MM.1S (cell line): ENCODE results near the gene SNRPB.

ENCODE experiments used
- DNase-seq: peaks from one replicate; pipeline ENCODE4 v3.0.0-alpha.2; 2015
- H2AFZ ChIP-seq: fragments of 300-600 bp; sonication (generic); 2 replicates; pipeline ENCODE4 v1.6.0; 2016; ENCODE audit warnings: antibody characterized with exemption, low read length
- H3F3A ChIP-seq: fragments of 300-600 bp; sonication (generic); 2 replicates; pipeline ENCODE4 v1.6.1; 2016; ENCODE audit warnings: mild to moderate bottlenecking, antibody characterized with exemption, low read length, moderate library complexity, mixed read lengths; ENCODE audit not compliant: insufficient read depth
- H3K27ac ChIP-seq: fragments of 300-600 bp; sonication (generic); 2 replicates; pipeline ENCODE4 v1.5.1; 2016; ENCODE audit warnings: mild to moderate bottlenecking, low read length
- H3K27me3 ChIP-seq: fragments of 300-600 bp; sonication (generic); replicated peaks from 2 replicates; pipeline ENCODE4 v1.6.0; 2016; ENCODE audit warnings: low read length; ENCODE audit not compliant: insufficient read depth
- H3K36me3 ChIP-seq: fragments of 300-600 bp; sonication (generic); replicated peaks from 2 replicates; pipeline ENCODE4 v1.6.1; 2016; ENCODE audit warnings: mild to moderate bottlenecking, low read length, mixed read lengths; ENCODE audit not compliant: insufficient read depth
- H3K4me1 ChIP-seq: fragments of 300-600 bp; sonication (generic); 2 replicates; pipeline ENCODE4 v1.6.1; 2016; ENCODE audit warnings: low read length, mixed read lengths
- H3K4me2 ChIP-seq: fragments of 300-600 bp; sonication (generic); 2 replicates; pipeline ENCODE4 v1.6.0; 2016; ENCODE audit warnings: low read depth, low read length
- H3K4me3 ChIP-seq: fragments of 300-600 bp; sonication (generic); 2 replicates; pipeline ENCODE4 v1.5.1; 2016; ENCODE audit warnings: low read length, mixed read lengths
- H3K79me2 ChIP-seq: fragments of 300-600 bp; sonication (generic); 2 replicates; pipeline ENCODE4 v1.6.1; 2016; ENCODE audit warnings: mixed run types, low read length, mixed read lengths
- H3K9ac ChIP-seq: fragments of 300-600 bp; sonication (generic); 2 replicates; pipeline ENCODE4 v1.6.1; 2016; ENCODE audit warnings: low read length, mixed read lengths
- H3K9me2 ChIP-seq: fragments of 300-600 bp; sonication (generic); replicated peaks from 2 replicates; pipeline ENCODE4 v1.6.1; 2016; ENCODE audit warnings: mild to moderate bottlenecking, low read length, mixed read lengths; ENCODE audit not compliant: insufficient read depth
- H3K9me3 ChIP-seq: fragments of 300-600 bp; sonication (generic); replicated peaks from 2 replicates; pipeline ENCODE4 v1.6.1; 2016; ENCODE audit warnings: mild to moderate bottlenecking, low read length, mixed read lengths; ENCODE audit not compliant: insufficient read depth
- H4K20me1 ChIP-seq: fragments of 300-600 bp; sonication (generic); 2 replicates; pipeline ENCODE4 v1.6.1; 2016; ENCODE audit warnings: mild to moderate bottlenecking, low read length, moderate library complexity, mixed read lengths; ENCODE audit not compliant: insufficient read depth
- EZH2 ChIP-seq: fragments of 300-600 bp; sonication (generic); optimal IDR thresholded peaks from 2 replicates; pipeline ENCODE3; 2017; ENCODE audit warnings: low read depth, mild to moderate bottlenecking, antibody characterized with exemption, low read length, mixed read lengths
- EZH2phosphoT487 ChIP-seq: fragments of 300-600 bp; sonication (generic); IDR thresholded peaks from 2 replicates; pipeline ENCODE4 v1.6.1; 2018; ENCODE audit warnings: antibody characterized with exemption, low read length
- TF ChIP-seq, protein P1 (sequence below): fragments of 300-600 bp; sonication (generic); IDR thresholded peaks from 2 replicates; pipeline ENCODE4 v1.5.1; 2016; ENCODE audit warnings: antibody characterized with exemption, low read length, mixed read lengths

Gene SNRPB

DNA sequence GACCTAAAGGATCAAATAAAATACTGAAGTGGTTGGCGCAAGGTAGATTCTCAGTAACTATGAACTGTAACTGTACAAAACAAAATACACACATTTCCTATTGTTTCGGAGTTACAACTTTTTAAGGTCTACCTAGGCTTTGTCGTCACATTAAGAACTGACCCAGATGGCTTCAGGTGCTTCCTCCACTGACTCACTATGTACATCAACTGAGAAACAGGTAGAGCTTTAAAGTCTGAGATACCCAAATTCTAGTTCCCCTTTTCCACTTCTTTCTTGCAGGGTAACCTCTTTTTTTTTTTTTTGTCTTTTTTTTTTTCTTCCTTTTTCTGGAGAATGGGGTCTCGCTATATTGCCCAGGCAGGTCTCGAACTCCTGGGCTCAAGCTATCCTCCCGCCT is 5.5 kb downstream of the SNRPB start:
- Histone ChIP-seq H3F3A (peaks cover 18% of the 10 kb centered on the region; the same call in 1 of the 2 replicates), H3K9me2 (no peaks in the 10 kb centered on the region), H2AFZ (no peak overlapping the region), H3K4me1 (peaks cover 15% of the 10 kb centered on the region), H3K9ac (no peak overlapping the region), H3K27ac (no peak overlapping the region), H3K9me3 (no peaks in the 10 kb centered on the region), H3K4me2 (no peak overlapping the region), H4K20me1 (peaks cover 44% of the 10 kb centered on the region), H3K27me3 (no peaks in the 10 kb centered on the region), H3K36me3 (peaks cover 53% of the 10 kb centered on the region), H3K4me3 (no peak overlapping the region), H3K79me2 (peaks cover 72% of the 10 kb centered on the region)
- DNase-seq = no peak
- TF ChIP-seq, protein P1, sequence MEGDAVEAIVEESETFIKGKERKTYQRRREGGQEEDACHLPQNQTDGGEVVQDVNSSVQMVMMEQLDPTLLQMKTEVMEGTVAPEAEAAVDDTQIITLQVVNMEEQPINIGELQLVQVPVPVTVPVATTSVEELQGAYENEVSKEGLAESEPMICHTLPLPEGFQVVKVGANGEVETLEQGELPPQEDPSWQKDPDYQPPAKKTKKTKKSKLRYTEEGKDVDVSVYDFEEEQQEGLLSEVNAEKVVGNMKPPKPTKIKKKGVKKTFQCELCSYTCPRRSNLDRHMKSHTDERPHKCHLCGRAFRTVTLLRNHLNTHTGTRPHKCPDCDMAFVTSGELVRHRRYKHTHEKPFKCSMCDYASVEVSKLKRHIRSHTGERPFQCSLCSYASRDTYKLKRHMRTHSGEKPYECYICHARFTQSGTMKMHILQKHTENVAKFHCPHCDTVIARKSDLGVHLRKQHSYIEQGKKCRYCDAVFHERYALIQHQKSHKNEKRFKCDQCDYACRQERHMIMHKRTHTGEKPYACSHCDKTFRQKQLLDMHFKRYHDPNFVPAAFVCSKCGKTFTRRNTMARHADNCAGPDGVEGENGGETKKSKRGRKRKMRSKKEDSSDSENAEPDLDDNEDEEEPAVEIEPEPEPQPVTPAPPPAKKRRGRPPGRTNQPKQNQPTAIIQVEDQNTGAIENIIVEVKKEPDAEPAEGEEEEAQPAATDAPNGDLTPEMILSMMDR = no peak
- TF ChIP-seq EZH2 (no peak), EZH2phosphoT487 (no peak)

DNA sequence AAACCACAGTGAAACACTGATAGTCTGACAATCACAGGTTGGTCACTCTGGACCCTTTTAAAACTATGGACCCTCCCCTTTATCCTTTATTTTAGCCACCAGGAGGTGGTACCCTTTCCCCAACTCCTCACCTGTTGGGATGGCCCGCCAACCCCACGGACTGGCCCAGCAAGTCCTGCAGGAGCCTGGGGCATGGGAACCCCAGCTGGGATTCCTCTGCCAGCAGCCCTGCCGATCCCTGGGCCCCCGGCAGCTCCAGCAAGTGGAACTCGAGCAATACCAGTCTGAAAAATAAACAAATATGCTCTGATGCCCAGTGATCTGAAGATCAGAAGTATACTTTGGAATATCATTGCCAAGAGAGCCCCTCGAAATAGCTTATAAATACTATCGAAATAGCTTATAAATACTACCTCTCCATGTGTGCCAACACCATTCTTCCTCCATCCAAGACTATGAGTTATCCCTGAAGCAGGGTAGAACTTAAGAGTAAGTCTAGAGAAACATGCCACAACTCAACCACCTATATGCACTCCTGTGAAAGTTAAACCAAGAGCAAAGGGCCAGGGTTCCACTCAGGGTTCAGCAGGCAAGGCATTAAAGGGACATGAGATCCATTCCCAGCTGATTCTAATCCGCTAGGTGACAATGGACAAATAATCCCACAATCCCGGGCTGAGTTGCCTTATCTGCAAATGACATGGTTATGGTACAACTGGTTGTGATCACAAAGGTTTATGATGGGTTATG is 6.8 kb downstream of the SNRPB start:
- H3K9ac ChIP-seq = no peak overlapping the region
- peaks cover 59% of the 10 kb centered on the region for H3K79me2 ChIP-seq
- no peaks in the 10 kb centered on the region for H3K9me3 ChIP-seq
- peaks cover 16% of the 10 kb centered on the region; the same call in 1 of the 2 replicates for H3F3A ChIP-seq
- H2AFZ ChIP-seq = no peak overlapping the region
- peaks cover 58% of the 10 kb centered on the region for H3K36me3 ChIP-seq
- H3K4me2 ChIP-seq = no peak overlapping the region
- no peaks in the 10 kb centered on the region for H3K9me2 ChIP-seq
- no peak overlapping the region for H3K4me3 ChIP-seq
- no peak overlapping the region for H3K27ac ChIP-seq
- no peaks in the 10 kb centered on the region for H3K27me3 ChIP-seq
- peaks cover 12% of the 10 kb centered on the region for H3K4me1 ChIP-seq
- TF ChIP-seq, protein P1 = no peak
- TF ChIP-seq EZH2 (no peak), EZH2phosphoT487 (no peak)
- DNase-seq = no peak
- peaks cover 37% of the 10 kb centered on the region for H4K20me1 ChIP-seq

DNA sequence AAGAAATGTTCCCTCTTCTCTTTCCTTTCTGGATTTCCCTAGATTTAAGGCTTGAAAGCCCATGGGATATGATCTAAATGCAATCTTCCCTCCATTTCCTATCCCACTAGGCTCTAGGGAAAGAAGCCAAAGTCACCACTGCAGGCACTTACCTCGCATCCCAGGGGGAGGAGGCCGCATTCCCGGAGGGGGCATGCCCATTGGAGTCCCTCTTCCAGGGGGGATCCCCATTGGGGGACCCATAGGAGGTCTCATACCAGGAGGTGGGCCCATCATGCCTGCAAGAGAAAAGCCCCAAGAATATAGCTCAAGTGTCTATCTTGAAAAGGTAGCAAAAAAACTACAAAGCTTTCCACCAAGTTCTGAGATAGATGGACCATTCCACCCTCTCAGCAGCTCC is 8.1 kb downstream of the SNRPB start:
- peaks cover 57% of the 10 kb centered on the region for H3K36me3 ChIP-seq
- H3K9me3 ChIP-seq = no peaks in the 10 kb centered on the region
- TF ChIP-seq EZH2 (no peak), EZH2phosphoT487 (no peak)
- TF ChIP-seq, protein P1 = no peak
- H3F3A ChIP-seq = peaks cover 26% of the 10 kb centered on the region; the same call in 1 of the 2 replicates
- no peak overlapping the region for H3K4me3 ChIP-seq
- H2AFZ ChIP-seq = no peak overlapping the region
- H4K20me1 ChIP-seq = peaks cover 24% of the 10 kb centered on the region
- H3K9me2 ChIP-seq = no peaks in the 10 kb centered on the region
- no peak overlapping the region for H3K27ac ChIP-seq
- H3K4me1 ChIP-seq = no peaks in the 10 kb centered on the region
- no peak for DNase-seq
- H3K9ac ChIP-seq = no peak overlapping the region
- H3K4me2 ChIP-seq = no peak overlapping the region
- H3K27me3 ChIP-seq = no peaks in the 10 kb centered on the region
- peaks cover 46% of the 10 kb centered on the region for H3K79me2 ChIP-seq
